ENCODE measurements around the gene APOA1.

DNA sequence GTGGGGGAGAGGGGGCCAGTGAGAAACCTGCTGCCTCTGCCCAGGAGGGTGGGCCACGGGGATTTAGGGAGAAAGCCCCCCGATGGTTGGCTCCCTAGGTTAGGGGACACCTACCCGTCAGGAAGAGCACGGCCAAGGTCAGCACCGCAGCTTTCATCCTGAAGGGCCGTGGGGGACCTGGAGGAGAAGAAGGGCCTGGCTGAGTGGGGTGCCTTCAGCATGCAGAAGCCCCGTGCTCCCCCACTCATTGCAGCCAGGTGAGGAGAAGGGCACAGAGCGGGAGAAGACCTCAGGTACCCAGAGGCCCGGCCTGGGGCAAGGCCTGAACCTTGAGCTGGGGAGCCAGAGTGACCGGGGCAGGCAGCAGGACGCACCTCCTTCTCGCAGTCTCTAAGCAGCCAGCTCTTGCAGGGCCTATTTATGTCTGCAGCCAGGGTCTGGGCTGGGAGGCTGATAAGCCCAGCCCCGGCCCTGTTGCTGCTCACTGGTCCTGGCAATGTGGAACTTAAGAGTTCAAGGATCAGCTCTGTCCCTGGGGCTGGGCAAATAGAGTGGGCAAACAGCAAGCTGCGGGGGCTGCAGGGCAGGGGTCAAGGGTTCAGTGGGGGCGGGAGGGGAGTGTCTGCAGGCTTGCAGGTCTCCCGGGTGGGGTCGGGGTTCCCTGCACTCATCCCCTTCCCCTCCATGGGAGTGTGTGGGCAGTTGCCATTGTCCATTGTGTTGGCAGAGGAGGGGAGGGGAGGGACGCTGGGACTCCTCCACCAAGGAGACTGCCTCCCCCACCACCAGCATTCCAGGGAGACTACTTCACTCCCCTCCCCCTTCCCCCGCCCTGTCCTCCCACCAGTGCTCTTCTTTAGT, at the start of gene APOA1:
- TF ChIP-seq POLR2AphosphoS5 (IDR thresholded peaks at IDR 0.05) (no peak), POLR2A (IDR thresholded peaks at IDR 0.05) (no peak)
